Stimulated activated CD4-positive, alpha-beta T cell treated with anti-CD3 and anti-CD28 coated beads, Interleukin-2, amount 100 ng/mL, for 48 hours (primary cell): ENCODE measurements around the gene CTNNAL1.
A peak's percentile ranks its signal among the peaks of the same experiment; 100 is the strongest.

ENCODE experiments used
- DNase-seq, 2 donors: peaks; one replicate each; pipeline ENCODE4 v3.0.0-alpha.2; 2020

The CTNNAL1 gene

DNA sequence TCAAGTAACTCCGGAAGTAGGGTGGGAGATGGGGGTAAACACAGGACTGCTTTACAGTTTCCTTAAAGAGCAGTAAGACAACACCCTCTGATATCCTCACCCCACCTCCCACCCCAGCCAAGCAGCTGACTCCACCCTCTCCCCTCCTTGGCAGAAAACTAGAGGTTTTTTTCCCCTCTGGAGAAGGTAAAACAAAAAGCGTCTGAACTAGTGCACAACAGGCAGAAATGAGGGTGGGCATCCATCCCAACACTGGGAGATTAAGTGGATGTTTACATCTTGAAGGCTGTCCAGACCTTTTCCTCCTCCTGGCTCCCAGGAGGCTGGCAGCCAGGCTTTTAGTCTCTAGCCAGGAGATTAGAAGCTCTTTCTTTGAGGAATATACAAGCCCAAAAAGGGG, 13.9 kb upstream of the CTNNAL1 start:
- no peak for DNase-seq

- no peak for DNase-seq
These were observed 13.0 kb upstream of the CTNNAL1 start for GRCh38 chr9:109026306-109026705.

- DNase-seq: no peak
These were observed 9.6 kb upstream of the CTNNAL1 start for GRCh38 chr9:109022873-109023272.

GRCh38 chr9:109020581-109021511, 7.5 kb upstream of the CTNNAL1 start:
- no peak for DNase-seq

GRCh38 chr9:109020113-109020512, 6.8 kb upstream of the CTNNAL1 start:
- DNase-seq: no peak

DNA sequence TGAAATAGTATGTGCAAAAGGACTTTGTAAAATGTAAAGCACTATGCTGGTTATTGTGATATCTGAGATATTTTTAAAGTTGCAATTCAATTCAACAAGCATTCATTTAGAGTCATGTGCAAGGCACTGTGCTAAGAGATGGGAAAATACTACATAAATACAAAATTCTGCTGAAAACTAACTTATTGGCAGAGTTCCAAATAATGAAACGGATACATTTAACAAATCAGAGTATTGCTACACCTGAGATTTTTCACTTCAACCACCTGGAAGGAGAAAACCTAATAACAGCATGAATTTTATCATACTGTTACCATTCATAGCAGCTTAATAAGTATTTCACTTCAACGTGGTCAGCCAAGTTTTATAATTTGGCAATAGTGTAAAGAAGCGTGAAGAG, 6.1 kb upstream of the CTNNAL1 start:
- no peak for DNase-seq

GRCh38 chr9:109017493-109017892, 4.2 kb upstream of the CTNNAL1 start:
- DNase-seq: no peak

GRCh38 chr9:109017061-109017460, 3.8 kb upstream of the CTNNAL1 start:
- no peak for DNase-seq

DNA sequence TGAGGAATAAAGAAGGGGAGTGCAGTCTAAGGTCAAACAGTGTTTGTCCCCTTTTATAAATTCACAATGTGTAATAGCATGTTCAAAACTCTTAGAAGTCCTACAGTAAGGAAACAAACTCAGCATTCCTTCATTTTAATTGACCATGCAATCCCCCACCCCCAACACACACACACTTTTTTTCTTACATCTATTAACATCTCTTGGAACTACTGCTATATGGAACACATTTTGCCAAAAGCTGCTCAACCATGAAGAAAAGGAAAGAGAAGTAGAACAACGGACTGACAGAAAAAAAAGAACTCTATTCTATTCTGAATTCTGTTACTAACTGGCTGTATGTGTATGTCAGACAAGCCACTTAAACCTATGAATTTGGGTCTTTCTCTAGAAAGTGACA, 2.8 kb upstream of the CTNNAL1 start:
- no peak for DNase-seq

- no peak for DNase-seq
These were observed 1.4 kb upstream of the CTNNAL1 start for GRCh38 chr9:109014608-109015280.

DNA sequence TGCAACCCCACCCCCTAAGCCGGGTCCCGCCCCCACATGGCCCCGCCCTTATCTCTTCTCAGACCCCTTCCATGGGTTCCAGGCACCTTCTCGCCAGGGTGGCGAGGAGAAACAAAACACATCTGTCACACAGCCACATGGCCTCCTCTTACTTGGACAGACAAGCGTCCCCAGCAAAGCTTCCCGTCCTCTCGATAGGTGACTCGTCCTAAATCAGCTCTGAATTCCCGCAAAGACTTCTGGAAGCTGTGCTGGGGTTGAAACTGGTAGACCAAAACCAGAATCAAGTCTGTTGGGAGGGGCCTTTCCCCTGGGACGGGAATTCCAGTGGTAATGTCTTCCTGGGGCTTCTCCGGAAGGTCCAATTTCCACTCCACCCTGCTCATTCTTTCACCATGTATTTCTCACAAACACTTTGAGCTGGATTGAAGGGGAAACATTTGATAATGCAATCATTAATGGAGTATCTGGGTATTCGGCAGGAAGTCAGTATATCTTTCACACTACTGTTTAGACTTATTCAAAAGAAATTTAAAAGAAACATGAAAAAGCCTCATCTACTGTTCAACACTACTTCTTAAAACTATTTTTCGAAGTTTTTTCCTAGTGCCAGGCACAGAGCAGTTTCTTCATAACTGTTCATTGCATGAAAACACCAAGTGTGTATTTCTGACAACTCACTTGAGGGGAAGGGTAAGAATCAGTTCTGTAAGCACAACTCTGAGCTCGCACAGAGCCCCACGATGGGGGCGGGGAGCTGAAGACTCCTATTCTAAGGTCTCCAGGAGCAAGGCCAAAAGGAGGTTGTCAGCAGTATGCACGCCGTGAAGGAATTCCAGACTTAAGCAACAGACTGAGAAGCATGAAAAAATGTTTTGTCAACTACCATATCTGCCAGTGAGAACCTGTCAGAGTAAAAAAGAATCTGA, 644 bp upstream of the CTNNAL1 start:
- DNase-seq: no peak

GRCh38 chr9:109012009-109012875, 1.1 kb downstream of the CTNNAL1 start:
- DNase-seq: peak; percentile 23 to 31

DNA sequence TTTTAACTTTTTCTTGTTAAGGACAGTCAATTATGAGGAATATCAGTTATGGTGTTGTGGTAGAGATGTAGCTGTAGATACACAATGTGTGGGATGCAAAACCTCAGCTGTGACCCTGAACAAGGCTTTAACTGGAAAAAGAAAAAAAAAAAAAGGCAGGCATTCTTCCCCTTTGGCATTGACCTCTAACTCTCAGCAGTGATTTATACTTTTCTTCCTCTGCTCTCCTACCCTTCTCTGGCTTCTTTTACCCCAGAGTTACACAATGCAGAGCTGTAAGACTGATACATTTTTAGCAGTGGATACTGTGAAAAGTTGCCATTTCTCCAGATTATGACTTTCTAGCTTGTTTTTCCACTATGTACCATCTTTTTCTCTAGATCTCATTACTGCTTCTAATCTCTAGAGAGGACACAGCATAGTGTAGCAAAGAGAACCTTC, 2.0 kb downstream of the CTNNAL1 start:
- DNase-seq: no peak

GRCh38 chr9:109010746-109011145, 2.6 kb downstream of the CTNNAL1 start:
- peak; percentile 38 to 48 for DNase-seq

DNA sequence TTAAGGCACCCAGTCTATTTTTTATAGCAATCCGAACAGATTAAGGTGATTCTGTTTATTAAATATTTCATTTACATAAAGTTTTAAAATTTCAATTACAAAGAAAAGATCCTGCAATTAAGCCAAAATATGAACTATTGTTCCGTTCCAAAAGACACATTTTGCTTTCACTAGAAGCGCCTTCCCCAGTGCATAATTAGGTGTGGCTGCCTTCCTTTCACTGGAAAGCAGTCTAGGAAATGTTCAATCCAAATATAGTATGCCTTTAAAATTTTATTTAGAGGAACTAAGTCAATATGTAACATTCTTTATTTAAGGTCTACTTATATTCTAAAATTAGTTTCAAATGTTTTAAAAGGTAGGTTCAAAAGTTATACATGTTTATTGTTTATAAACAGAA, 7.6 kb downstream of the CTNNAL1 start:
- DNase-seq: no peak

GRCh38 chr9:109003116-109003515, 10.2 kb downstream of the CTNNAL1 start:
- DNase-seq: no peak

GRCh38 chr9:109002141-109002540, 11.2 kb downstream of the CTNNAL1 start:
- no peak for DNase-seq

- no peak for DNase-seq
These were observed 12.0 kb downstream of the CTNNAL1 start for GRCh38 chr9:109001275-109001676.

- DNase-seq: no peak
These were observed 16.2 kb downstream of the CTNNAL1 start for GRCh38 chr9:108997112-108997511.

DNA sequence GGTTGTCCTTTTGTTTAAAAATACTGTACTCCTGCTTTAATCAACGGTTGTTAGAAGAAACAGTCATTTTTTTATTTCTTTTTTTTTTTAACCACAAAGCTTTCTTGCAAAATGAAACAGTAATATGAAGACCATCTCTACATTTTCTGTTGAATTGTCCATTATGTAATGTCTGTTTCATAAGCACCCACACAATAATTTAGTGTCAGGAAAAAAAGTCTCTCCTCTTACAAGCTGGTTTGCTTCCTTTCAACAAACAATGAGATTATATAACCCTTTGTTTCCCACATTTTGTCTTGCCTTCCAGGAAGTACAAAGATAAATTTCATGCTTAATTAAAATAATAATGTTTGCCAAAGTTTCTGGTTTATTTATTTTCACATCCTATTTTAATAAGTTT, 16.7 kb downstream of the CTNNAL1 start:
- no peak for DNase-seq

DNA sequence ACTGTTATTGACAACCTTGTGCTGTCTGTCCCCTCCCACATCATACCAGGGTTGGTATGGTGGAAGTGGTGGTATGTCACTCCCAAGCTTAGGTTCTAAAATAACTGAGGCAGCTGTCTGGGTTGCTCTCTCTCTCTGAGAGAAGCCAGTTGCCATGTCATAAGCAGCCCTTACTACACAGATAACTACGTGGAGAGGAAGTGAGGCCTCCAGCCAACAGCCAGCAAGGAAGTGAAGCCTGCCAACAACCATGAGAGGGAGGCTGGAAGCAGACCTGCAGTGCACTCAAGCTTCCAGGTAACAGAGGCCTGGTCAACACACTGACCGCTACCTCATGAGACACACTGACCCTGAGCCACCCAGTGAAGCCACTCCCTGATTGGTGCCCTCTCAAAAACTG, 18.6 kb downstream of the CTNNAL1 start:
- no peak for DNase-seq

GRCh38 chr9:108991479-108991878, 21.8 kb downstream of the CTNNAL1 start:
- no peak for DNase-seq
